ENCODE measurements around the gene NR3C1.

Gene NR3C1

GRCh38 chr5:143399616-143400540, 3.6 kb downstream of the NR3C1 start:
- in situ Hi-C loops (cut with MboI; ENCODE audit: low sequenced_read_pairs) = loop anchor here (25.0 kb wide), 1 partner anchor 488 kb away; no protein-coding TSS in a partner anchor

GRCh38 chr5:143398451-143399237, 4.8 kb downstream of the NR3C1 start:
- in situ Hi-C loops (cut with MboI; ENCODE audit: low sequenced_read_pairs) = loop anchor here (25.0 kb wide), 1 partner anchor 486 kb away; no protein-coding TSS in a partner anchor

- in situ Hi-C loops (cut with MboI; ENCODE audit: low sequenced_read_pairs) = loop anchor here (25.0 kb wide), 1 partner anchor 486 kb away; no protein-coding TSS in a partner anchor
Measured at GRCh38 chr5:143398053-143398355, 5.5 kb downstream of the NR3C1 start.

GRCh38 chr5:143397302-143398052, 6.0 kb downstream of the NR3C1 start:
- in situ Hi-C loops (cut with MboI; ENCODE audit: low sequenced_read_pairs) = loop anchor here (25.0 kb wide), 1 partner anchor 485 kb away; no protein-coding TSS in a partner anchor

GRCh38 chr5:143396353-143396940, 7.0 kb downstream of the NR3C1 start:
- in situ Hi-C loops (cut with MboI; ENCODE audit: low sequenced_read_pairs) = loop anchor here (25.0 kb wide), 1 partner anchor 484 kb away; no protein-coding TSS in a partner anchor

GRCh38 chr5:143395638-143396352, 7.7 kb downstream of the NR3C1 start:
- in situ Hi-C loops (cut with MboI; ENCODE audit: low sequenced_read_pairs) = loop anchor here (25.0 kb wide), 1 partner anchor 483 kb away; no protein-coding TSS in a partner anchor

GRCh38 chr5:143393524-143393923, 10.0 kb downstream of the NR3C1 start:
- in situ Hi-C loops (cut with MboI; ENCODE audit: low sequenced_read_pairs) = loop anchor here (25.0 kb wide), 1 partner anchor 481 kb away; no protein-coding TSS in a partner anchor

GRCh38 chr5:143390941-143391340, 12.5 kb downstream of the NR3C1 start:
- in situ Hi-C loops (cut with MboI; ENCODE audit: low sequenced_read_pairs) = loop anchor here (25.0 kb wide), 1 partner anchor 479 kb away; no protein-coding TSS in a partner anchor

- in situ Hi-C loops (cut with MboI; ENCODE audit: low sequenced_read_pairs) = loop anchor here (25.0 kb wide), 1 partner anchor 478 kb away; no protein-coding TSS in a partner anchor
Measured at GRCh38 chr5:143390258-143390657, 13.2 kb downstream of the NR3C1 start.

- in situ Hi-C loops (cut with MboI; ENCODE audit: low sequenced_read_pairs) = loop anchor here (25.0 kb wide), 1 partner anchor 474 kb away; no protein-coding TSS in a partner anchor
Measured at GRCh38 chr5:143386725-143387124, 16.8 kb downstream of the NR3C1 start.

- in situ Hi-C loops (cut with MboI; ENCODE audit: low sequenced_read_pairs) = loop anchor here (25.0 kb wide), 1 partner anchor 473 kb away; no protein-coding TSS in a partner anchor
Measured at GRCh38 chr5:143384865-143385657, 18.4 kb downstream of the NR3C1 start.

- in situ Hi-C loops (cut with MboI; ENCODE audit: low sequenced_read_pairs) = loop anchor here (25.0 kb wide), 1 partner anchor 472 kb away; no protein-coding TSS in a partner anchor
Measured at GRCh38 chr5:143383988-143384387, 19.5 kb downstream of the NR3C1 start.

GRCh38 chr5:143379606-143380005, 23.9 kb downstream of the NR3C1 start:
- in situ Hi-C loops (cut with MboI; ENCODE audit: low sequenced_read_pairs) = loop anchor here (25.0 kb wide), 1 partner anchor 467 kb away; no protein-coding TSS in a partner anchor

- in situ Hi-C loops (cut with MboI; ENCODE audit: low sequenced_read_pairs) = loop anchor here (25.0 kb wide), 1 partner anchor 465 kb away; no protein-coding TSS in a partner anchor
Measured at GRCh38 chr5:143376911-143377813, 26.3 kb downstream of the NR3C1 start.

- in situ Hi-C loops (cut with MboI; ENCODE audit: low sequenced_read_pairs) = loop anchor here (25.0 kb wide), 1 partner anchor 464 kb away; no protein-coding TSS in a partner anchor
Measured at GRCh38 chr5:143376195-143376779, 27.2 kb downstream of the NR3C1 start.

- in situ Hi-C loops (cut with MboI; ENCODE audit: low sequenced_read_pairs) = loop anchor here (25.0 kb wide), 1 partner anchor 462 kb away; no protein-coding TSS in a partner anchor
Measured at GRCh38 chr5:143374496-143375217, 28.8 kb downstream of the NR3C1 start.
